Jurkat, Clone E6-1 (cell line): ENCODE data around the gene CAVIN3. TPM values are rescaled to one million over a fixed set of nuclear protein-coding genes. Genes with fewer than 3 reads are reported as not detected.
A peak's percentile ranks its signal among the peaks of the same experiment; 100 is the strongest.

ENCODE experiments used
- DNase-seq: peaks from one replicate; pipeline ENCODE4 v3.0.0-alpha.2; 2011; ENCODE audit warnings: low read depth, low spot score
- H3K4me3 ChIP-seq: 2 replicates; pipeline ENCODE4 v1.5.1; 2011; ENCODE audit warnings: mild to moderate bottlenecking, low read length, control low read depth, moderate library complexity
- polyA plus RNA-seq: library from polyadenylated mRNA; unstranded; fragments of >200 nt; gene quantifications from one replicate; pipeline ENCODE4 v1.2.1, GENCODE V29; 2012; ENCODE audit warnings: missing spikeins; ENCODE audit not compliant: insufficient read length, insufficient read depth

CAVIN3 gene, protein sequence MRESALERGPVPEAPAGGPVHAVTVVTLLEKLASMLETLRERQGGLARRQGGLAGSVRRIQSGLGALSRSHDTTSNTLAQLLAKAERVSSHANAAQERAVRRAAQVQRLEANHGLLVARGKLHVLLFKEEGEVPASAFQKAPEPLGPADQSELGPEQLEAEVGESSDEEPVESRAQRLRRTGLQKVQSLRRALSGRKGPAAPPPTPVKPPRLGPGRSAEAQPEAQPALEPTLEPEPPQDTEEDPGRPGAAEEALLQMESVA
- not detected for polyA plus RNA-seq

DNA sequence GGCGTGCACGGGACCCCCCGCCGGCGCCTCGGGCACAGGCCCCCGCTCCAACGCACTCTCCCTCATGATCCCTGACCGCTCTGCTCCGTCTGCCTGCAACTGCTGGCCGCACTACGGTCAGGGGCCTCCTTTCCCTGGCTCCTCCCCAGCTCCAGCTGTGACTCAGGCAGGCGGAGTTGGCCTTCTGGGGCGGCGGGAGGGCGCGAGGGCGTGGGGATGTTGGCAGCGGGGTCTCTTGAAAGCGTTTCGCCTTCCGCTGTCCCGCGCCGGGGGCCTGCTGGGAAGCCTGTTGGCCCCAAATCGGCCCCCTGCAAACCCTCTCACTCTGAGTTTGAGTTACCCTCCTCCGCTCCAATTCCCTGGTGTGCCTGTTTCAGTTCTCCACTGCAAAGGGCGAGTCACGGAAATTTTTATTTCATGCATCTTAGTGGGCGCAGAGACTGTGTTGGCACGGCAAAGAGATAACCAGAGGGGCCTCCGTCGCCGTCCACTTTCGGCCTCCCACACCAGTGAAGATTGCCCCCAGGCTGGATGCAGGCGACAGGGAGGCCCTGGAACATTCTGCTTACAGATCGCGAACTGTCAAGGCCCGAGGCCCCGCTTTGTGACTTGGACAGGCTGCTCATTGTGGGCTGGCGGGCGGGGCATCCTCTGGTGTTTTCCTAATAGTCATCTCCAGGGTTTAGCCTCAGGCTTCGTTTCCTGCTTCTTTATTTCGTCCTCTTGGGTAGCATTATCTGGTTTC is at the start of gene CAVIN3:
TSS of gene CAVIN3 (minus strand) at position 91 of the 745 bp plus-strand sequence. CDS start at position 66, 25 bp downstream.
- no peak within 1 kb of the TSS for H3K4me3 ChIP-seq
- DNase-seq: no peak

DNA sequence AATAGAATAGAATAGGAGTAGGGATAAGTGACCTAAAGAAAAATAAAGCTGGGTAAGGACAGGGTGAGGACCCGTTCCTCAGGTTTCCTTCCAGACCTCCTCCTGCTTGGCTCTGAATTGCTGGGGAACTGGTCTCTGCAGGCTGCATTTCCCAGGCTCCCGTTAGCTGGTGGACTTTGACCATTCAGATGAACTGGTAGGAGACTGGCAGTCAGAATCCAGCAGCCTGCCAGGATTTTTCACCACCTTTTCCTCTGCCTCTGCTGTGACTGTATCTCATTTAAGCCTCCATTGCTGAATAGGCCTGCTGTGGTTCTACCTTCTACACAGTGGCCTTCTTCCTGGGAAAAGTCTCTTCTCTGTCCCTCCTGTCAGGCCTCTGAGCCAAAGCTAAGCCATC is 45.4 kb upstream of the CAVIN3 start:
- no peak overlapping the region for H3K4me3 ChIP-seq
- no peak for DNase-seq

DNA sequence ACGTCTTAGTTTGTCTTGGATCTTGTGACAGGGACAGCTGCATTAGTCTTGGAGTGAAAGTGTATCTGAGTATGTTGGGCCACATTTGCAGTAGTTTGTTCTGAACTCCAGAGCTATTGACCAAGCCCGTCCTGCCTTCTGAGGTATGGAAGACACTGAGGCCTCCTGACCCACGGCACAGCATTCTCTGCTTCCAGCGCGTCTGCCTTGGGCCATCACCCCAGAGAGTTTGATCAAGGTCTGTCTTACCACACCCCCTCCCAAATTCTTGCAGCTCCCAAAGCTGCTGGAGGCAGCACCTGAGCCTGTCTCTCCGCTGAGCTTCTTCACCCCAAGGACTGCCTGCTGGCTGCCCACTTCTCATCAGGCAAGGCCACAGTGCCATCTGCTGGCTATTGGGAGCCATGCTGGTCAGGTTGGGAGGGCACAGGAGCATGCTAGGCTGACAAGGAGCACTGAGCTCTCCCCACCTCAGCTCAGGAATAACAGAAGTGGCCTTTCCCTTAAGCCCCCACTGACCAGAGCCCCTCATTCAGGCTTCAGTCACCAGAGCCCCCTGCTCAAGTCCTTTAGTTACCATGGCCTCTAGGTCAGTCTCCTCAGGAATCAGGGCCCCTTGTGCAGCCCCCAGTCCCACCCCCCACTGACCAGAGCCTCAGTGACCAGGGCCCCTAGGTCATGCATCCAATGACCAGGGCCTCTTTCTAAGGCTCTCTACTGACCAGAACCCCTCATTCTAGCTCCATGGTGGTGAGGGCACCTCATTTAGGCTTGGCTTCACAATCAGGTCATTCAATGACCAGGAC is 42.8 kb upstream of the CAVIN3 start:
- peak; percentile 57 for DNase-seq
- no peak overlapping the region for H3K4me3 ChIP-seq

DNA sequence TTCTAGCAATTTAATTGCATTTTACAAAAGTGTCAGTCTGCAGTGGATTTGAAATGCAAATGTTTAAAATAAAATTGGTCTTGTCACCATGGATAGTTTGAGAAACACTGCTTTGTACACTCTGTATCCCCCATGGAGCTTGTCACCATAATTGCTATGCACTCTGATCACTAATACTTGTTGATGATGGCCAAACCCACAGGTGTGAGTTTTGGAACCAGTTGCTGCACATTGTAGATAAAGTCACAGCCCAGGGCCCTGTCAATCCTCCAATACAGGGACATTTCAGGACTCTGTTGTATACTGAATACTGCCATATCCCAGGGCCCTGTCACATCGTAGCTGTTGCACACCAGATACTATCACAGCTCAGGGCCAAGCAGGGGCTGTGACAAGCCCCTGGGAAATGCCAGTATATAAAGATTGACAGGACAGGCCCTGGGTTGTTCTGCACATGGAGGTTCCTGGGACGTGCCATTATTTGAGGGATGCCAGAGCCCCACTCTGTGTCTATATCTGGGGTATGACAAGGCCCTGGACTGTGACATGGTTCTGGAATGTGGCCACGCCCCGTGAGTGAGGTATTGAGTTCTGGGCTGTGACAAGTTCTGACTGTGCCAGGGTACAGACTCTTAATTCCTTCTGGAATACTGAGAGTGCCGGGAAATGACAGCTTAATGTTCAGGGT is 42.0 kb upstream of the CAVIN3 start:
- no peak overlapping the region for H3K4me3 ChIP-seq
- no peak for DNase-seq

DNA sequence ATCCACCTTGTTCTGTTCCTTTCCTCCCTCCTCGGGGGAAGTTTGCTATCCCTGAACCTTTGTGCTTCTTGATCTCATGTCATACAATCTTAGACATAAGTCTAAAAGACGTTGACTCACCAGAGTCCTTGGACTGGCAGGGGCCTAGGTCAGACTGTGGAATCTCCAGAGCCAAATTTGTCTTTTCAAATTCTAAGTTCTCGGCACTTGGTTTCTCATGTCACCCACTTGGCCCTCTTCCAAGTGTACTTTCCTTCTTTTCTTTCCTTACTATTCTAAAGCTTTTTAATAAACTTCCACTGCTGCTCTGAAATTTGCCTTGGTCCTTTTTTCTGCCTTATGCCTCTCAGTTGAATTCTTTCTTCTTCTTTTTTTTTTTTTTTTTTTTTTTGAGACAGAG is 39.9 kb upstream of the CAVIN3 start:
- no peak overlapping the region for H3K4me3 ChIP-seq
- no peak for DNase-seq

DNA sequence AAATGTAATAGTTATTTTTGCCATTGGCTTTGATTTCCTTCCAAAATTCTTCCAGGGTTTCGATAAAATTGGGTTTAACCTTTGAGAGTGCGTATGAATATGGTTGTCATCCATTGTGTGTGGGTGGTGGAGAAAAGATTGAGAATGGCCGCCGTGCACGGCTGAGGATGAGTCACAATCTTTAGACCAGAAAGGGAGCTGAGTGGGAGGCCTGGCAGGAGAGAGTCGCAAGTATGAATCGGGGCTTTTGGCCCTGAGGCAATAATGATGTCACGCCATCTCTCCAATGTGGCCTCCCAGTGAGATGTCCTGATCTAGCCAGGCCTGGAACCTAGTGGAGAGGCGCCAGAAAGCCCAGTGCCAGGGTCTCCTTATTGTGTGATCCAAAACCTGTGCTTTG is 36.9 kb upstream of the CAVIN3 start:
- no peak overlapping the region for H3K4me3 ChIP-seq
- no peak for DNase-seq

DNA sequence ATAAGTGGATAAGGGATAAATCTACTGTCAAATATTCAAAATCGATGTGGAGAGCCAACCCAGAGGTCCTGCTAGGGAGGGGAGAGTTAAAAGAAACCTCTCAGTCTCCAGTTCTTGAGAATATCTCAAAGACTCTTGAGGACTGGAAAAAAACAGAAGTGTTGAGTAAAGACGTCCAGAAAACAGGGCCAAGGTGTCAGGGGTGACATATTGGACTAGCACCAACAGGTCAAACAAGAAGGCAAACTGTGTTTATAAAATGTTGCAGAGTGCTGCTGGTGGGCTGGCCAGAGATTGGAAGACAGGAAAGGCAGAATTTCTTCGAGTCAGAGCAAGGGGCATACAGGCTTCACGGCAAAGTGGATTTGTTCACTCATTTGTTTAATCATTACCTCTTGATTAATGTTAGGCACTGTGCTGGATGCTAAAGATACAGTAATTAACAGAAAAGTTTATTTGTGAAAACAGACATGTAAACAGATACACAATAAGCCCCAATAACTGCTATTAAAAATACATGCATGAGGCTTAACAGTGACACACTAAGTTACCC is 36.3 kb upstream of the CAVIN3 start:
- DNase-seq: no peak
- no peak overlapping the region for H3K4me3 ChIP-seq

DNA sequence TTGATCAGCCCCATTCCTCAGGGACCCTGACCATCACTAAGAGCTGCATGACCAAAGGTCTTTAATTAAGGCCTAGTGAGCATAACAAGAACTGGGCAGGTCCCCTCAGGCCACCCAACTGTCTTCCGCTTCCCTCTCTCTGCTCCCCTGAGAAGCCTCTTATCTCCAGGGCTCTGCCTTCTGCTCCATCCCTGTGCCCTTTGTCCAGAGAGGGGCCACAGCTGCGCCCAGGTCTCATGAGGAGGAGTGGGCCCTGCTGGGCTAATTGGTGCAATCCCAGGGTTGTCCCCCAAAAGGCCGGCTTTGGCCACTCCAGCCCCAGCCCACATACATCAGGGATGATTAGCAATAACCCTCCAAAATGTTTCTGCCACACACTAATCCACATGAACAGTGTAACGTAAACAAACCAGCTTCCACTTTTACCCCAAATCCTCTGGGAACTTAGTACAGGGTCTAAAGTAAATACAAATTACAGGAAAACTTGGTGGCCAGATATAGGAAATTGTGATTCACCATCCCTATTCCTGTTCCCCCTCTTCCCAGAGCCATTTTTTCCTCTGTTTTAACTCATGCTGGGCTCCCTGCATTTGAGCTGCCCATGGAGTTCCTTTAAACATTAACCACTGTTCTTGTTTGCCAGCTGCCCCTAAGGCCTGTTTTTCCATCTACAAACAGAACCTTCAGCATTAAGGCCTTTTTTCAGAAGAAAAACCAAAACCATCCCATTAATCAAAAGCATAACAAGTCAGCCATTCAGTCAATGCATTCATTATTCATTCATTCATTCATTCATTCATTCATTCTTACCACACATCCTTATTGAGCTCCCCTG is 34.6 kb upstream of the CAVIN3 start:
- H3K4me3 ChIP-seq: no peak overlapping the region
- no peak for DNase-seq

DNA sequence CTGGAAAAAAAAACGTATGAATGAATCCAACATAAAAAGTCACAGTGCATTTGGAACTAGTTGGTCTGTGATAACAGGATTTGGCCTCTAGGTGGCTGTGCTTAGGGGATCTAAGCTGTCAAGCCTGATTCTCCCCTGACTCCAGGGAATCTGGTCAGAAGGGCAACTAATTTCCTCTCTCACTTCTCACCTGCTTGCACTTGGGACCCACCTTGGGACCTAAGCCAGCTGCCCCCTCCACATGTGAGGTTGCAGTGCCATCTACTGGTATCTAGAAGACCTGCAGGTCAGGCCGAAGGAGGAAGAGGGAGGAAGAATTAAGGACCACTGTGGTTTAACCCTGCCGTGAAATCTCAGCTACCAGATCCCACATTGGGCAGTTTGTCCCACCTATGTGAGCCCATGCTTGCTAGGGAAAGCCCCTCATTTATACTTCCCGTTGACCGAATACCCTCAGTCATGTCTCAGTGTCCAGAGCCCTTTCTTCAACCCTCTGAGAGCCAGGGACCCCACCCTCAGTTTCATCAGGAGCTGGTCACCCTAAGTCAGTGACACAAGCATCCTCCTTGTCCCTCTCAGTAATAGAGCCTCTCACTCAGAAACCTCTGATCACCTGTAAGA is 33.2 kb upstream of the CAVIN3 start:
- DNase-seq: peak; percentile 38
- no peak overlapping the region for H3K4me3 ChIP-seq

DNA sequence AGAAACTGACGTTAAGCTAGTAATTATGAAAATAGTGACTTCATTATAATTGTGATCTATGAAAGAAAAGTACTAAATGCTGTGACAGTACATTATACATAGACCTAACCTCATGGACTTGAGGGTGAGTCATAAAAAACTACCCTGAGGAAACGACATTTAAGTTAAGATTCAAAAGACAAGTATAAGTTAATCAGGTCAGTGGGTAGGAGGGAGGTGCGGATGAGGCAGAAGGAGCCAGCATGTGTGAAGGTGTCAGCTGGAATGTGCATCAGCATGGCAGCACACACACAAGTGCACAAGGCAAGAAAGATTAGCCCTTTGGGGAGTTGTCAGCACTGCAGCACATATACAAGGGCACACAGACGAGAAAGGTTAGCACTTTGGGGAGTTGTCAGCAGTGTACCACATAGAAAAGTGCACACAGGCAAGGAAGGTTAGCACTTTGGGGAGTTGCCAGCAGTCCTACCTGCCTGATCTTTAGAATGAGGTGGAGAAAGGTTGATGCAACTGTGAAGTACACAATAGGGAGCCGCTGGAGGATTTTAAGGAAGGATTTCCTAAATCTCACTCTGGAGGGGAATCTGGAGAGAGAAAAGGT is 31.6 kb upstream of the CAVIN3 start:
- no peak for DNase-seq
- H3K4me3 ChIP-seq: no peak overlapping the region

DNA sequence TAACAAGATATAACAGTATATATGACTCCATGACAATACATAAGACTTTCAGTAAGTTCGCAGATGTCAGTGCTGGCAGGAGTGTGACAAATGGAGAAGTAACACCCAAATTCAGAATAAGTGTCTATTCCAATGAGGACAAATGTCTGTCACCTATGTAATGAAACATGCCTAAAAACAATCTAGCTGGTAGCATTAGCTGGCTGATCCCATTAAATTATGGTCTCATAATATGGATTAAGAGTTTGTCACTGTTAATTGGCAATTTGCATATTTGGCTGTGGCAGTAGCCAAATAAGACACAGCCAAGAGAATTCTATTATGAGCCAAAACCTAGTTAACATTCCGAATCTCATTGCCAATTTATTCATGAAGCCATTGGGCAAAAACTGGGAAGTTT is 30.2 kb upstream of the CAVIN3 start:
- DNase-seq: no peak
- H3K4me3 ChIP-seq: no peak overlapping the region

DNA sequence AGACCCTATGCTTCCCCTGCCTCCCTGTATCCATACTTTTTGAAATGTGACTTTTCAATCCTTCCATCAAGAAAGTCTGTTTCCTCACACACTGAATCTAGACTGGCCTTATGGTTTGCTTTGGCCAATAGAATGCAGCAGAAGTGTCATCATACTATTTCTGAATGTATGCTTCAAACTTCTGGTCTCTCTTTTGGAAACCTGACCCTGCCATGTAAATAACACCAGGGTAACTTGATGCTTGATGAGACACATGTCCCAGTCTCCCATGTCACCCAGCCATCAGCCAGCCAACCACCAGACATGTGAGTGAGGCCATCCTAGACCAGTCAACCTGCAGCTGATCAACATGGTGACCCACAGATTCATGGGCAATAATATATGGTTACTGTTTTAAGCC is 29.7 kb upstream of the CAVIN3 start:
- no peak overlapping the region for H3K4me3 ChIP-seq
- DNase-seq: no peak

DNA sequence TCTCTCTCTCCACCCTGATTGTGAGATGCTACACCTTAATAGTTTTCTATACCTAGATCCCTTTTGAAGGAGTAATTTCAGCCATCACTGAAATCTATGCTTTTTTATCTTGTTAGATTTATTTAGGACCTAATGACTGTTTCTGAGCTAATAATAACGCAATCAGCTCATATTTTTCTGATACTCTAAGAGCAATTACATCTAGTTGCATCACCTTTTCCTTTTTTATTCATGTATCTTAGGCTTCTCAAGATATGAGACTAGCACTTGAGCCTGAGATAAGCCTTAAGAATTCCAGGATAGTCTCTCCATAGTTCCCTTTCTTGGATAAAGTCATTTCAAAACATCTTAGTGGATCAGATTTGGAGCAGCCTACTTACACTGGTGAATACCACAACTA is 25.1 kb upstream of the CAVIN3 start:
- no peak overlapping the region for H3K4me3 ChIP-seq
- DNase-seq: no peak

DNA sequence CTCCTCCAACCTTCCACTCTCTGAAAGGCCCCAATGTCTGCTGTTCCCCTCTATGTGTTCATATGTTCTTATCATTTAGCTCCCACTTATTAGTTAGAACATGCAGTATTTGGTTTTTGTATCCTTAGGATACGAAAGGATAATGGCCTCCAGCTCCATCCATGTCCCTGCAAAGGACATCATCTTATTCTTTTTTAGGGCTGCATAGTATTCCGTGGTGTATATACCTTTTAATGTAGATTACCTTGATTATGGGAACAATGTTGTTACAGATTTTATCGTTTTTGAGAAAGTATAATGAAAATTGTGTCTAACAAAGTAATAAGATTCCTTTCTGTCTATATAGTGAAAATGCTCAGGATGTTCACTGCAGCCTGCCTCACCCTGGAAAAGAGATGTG is 16.0 kb upstream of the CAVIN3 start:
- no peak for DNase-seq

DNA sequence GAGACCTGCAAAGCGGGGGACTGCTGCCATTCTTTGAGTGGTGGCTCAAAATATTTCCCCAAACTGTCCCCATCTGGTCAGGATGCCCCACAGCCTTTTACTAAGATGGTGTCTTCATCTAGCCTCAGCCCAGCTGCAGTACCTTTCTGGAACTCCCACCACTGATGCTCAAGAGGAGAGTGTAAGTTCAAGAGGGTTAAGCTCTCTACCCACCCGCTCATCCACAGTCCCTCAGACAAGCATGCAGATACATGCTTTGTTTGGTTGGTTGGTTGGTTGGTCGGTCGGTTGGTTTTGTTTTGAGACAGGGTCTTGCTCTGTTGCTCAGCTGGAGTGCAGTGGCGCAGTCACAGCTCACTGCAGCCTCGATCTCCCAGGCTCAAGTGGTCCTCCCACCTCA is 14.5 kb upstream of the CAVIN3 start:
- no peak for DNase-seq
- no peak overlapping the region for H3K4me3 ChIP-seq

More for the DNA sequence above, 16.0 kb upstream of the CAVIN3 start:
- H3K4me3 ChIP-seq: no peak overlapping the region

DNA sequence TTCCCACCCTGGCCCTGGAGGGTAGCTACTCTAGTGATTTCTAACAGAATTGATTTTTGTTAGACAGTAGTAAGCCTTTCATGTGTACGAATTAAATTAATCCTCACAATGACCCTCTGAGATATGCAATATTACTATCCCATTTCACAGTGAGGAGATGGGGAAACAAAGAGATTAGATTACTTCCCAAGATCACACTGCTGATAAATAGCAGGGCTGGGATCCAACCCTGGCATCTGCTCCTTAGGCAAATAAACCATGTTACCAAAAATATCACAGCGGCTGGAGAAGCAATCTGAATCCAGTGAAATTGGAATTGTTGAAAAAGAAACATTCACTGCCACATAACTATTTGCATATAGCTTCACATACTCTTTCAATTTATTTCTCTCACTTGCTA is 12.8 kb upstream of the CAVIN3 start:
- no peak for DNase-seq
- no peak overlapping the region for H3K4me3 ChIP-seq

DNA sequence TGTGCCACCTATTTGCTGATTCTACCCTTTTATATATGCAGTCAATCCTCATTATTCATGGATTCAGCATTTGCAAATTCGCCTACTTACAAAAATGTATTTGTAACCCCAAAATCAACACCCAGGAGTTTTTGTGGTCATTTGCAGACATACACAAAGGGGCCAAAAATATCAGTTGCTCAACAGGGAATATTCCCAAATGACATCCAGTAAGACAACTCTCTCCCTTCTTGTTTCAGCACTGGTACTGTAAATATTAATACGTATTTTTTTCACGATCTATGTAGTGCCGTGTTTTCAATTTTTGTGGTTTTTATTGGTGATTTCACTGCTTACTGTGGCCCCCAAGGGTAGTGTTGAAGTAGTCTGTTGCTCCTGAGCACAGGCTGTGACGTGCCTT is 11.8 kb upstream of the CAVIN3 start:
- H3K4me3 ChIP-seq: no peak overlapping the region

DNA sequence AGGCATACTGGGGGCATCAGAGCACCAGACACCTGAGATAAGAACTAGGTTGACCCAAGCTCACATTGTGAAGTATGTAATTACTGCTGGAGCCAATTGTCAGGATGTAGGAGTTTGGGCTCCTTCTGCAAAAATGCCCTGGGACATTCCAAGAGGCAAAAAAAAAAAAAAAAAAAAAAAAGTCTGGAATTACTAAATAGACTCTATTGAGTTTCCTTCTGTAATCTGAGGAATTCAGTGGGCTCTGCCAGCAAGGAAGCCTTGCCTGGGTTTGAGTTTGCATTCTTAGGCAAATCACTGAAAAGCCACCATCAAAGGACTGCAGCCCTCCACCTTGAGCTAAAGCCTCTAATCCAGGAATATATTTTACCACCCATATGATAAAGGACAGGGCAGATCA is 8.0 kb upstream of the CAVIN3 start:
- no peak for DNase-seq

More for the DNA sequence above, 11.8 kb upstream of the CAVIN3 start:
- no peak for DNase-seq

More for the DNA sequence above, 8.0 kb upstream of the CAVIN3 start:
- H3K4me3 ChIP-seq: no peak overlapping the region
